ENCODE results near the gene NCF1. TPM values are rescaled to one million over a fixed set of nuclear protein-coding genes. Genes with fewer than 3 reads are reported as not detected.
"Not testable (repeated sequence)": the region's sequence is repeated elsewhere in the genome, so short reads cannot be mapped to it uniquely, and the experiment has no call there.

NCF1 gene
- total and polyA plus RNA-seq, 2 experiments from 2014 or later: 0.11 to 0.39 TPM

- H3K4me3 ChIP-seq; H3K27ac ChIP-seq; H3K27me3 ChIP-seq; H3K36me3 ChIP-seq; DNase-seq (ENCODE audit: low read depth in 1 of 2, low spot score in 1 of 2); H3K9me3 ChIP-seq (ENCODE audit: low read depth); H3K4me1 ChIP-seq (ENCODE audit: low read depth): not testable (repeated sequence)
These were observed 14.8 kb upstream of the NCF1 start for GRCh38 chr7:74758982-74759381.

GRCh38 chr7:74765205-74765918, 8.4 kb upstream of the NCF1 start:
- H3K36me3 ChIP-seq; H3K4me3 ChIP-seq; H3K9me3 ChIP-seq (ENCODE audit: low read depth); H3K27ac ChIP-seq; H3K27me3 ChIP-seq; DNase-seq (ENCODE audit: low read depth in 1 of 2, low spot score in 1 of 2); H3K4me1 ChIP-seq (ENCODE audit: low read depth): not testable (repeated sequence)

- not testable (repeated sequence) for H3K9me3 ChIP-seq (ENCODE audit: low read depth); H3K27ac ChIP-seq; H3K36me3 ChIP-seq; H3K27me3 ChIP-seq; H3K4me1 ChIP-seq (ENCODE audit: low read depth); H3K4me3 ChIP-seq; DNase-seq (ENCODE audit: low read depth in 1 of 2, low spot score in 1 of 2)
These were observed 7.3 kb upstream of the NCF1 start for GRCh38 chr7:74766509-74766908.

- not testable (repeated sequence) for H3K36me3 ChIP-seq; H3K4me3 ChIP-seq; H3K9me3 ChIP-seq (ENCODE audit: low read depth); H3K27ac ChIP-seq; H3K4me1 ChIP-seq (ENCODE audit: low read depth); H3K27me3 ChIP-seq
- peak in 1 of 2 donors; percentile 0 for DNase-seq (ENCODE audit: low read depth in 1 of 2, low spot score in 1 of 2)
These were observed 6.8 kb upstream of the NCF1 start for GRCh38 chr7:74766991-74767390.

- H3K4me1 ChIP-seq (ENCODE audit: low read depth); H3K27ac ChIP-seq; H3K36me3 ChIP-seq; DNase-seq (ENCODE audit: low read depth in 1 of 2, low spot score in 1 of 2); H3K4me3 ChIP-seq; H3K9me3 ChIP-seq (ENCODE audit: low read depth); H3K27me3 ChIP-seq: not testable (repeated sequence)
These were observed 3.7 kb upstream of the NCF1 start for GRCh38 chr7:74770062-74770461.

GRCh38 chr7:74772093-74772492, 1.7 kb upstream of the NCF1 start:
- not testable (repeated sequence) for H3K27me3 ChIP-seq
- peak in 1 of 2 donors; percentile 8 for DNase-seq (ENCODE audit: low read depth in 1 of 2, low spot score in 1 of 2)

GRCh38 chr7:74775111-74775510, 1.3 kb downstream of the NCF1 start:
- H3K9me3 ChIP-seq (ENCODE audit: low read depth); H3K27ac ChIP-seq; H3K4me1 ChIP-seq (ENCODE audit: low read depth); H3K4me3 ChIP-seq; H3K36me3 ChIP-seq; DNase-seq (ENCODE audit: low read depth in 1 of 2, low spot score in 1 of 2); H3K27me3 ChIP-seq: not testable (repeated sequence)

More at GRCh38 chr7:74772093-74772492, 1.7 kb upstream of the NCF1 start:
- not testable (repeated sequence) for H3K36me3 ChIP-seq; H3K4me3 ChIP-seq; H3K4me1 ChIP-seq (ENCODE audit: low read depth); H3K27ac ChIP-seq; H3K9me3 ChIP-seq (ENCODE audit: low read depth)

- DNase-seq (ENCODE audit: low read depth in 1 of 2, low spot score in 1 of 2): not testable (repeated sequence)
These were observed 5.2 kb downstream of the NCF1 start for GRCh38 chr7:74779053-74779452.

GRCh38 chr7:74781746-74782145, 7.9 kb downstream of the NCF1 start:
- not testable (repeated sequence) for H3K9me3 ChIP-seq (ENCODE audit: low read depth); H3K4me1 ChIP-seq (ENCODE audit: low read depth); H3K4me3 ChIP-seq; H3K27me3 ChIP-seq; H3K36me3 ChIP-seq; H3K27ac ChIP-seq; DNase-seq (ENCODE audit: low read depth in 1 of 2, low spot score in 1 of 2)

More at GRCh38 chr7:74779053-74779452, 5.2 kb downstream of the NCF1 start:
- not testable (repeated sequence) for H3K4me1 ChIP-seq (ENCODE audit: low read depth); H3K36me3 ChIP-seq; H3K4me3 ChIP-seq; H3K27me3 ChIP-seq; H3K9me3 ChIP-seq (ENCODE audit: low read depth); H3K27ac ChIP-seq

- H3K9me3 ChIP-seq (ENCODE audit: low read depth); H3K27ac ChIP-seq; H3K4me3 ChIP-seq; H3K4me1 ChIP-seq (ENCODE audit: low read depth); DNase-seq (ENCODE audit: low read depth in 1 of 2, low spot score in 1 of 2); H3K27me3 ChIP-seq; H3K36me3 ChIP-seq: not testable (repeated sequence)
These were observed 9.8 kb downstream of the NCF1 start for GRCh38 chr7:74783595-74783994.

- H3K4me1 ChIP-seq (ENCODE audit: low read depth); H3K4me3 ChIP-seq; H3K9me3 ChIP-seq (ENCODE audit: low read depth); H3K36me3 ChIP-seq; H3K27me3 ChIP-seq; H3K27ac ChIP-seq: not testable (repeated sequence)
- DNase-seq (ENCODE audit: low read depth in 1 of 2, low spot score in 1 of 2): peak; percentile 84 to 88
These were observed 14.7 kb downstream of the NCF1 start for GRCh38 chr7:74788369-74789150.

GRCh38 chr7:74789200-74789736, 15.5 kb downstream of the NCF1 start:
- not testable (repeated sequence) for H3K4me3 ChIP-seq; H3K9me3 ChIP-seq (ENCODE audit: low read depth); H3K4me1 ChIP-seq (ENCODE audit: low read depth); H3K27ac ChIP-seq; H3K36me3 ChIP-seq; DNase-seq (ENCODE audit: low read depth in 1 of 2, low spot score in 1 of 2); H3K27me3 ChIP-seq

- DNase-seq (ENCODE audit: low read depth in 1 of 2, low spot score in 1 of 2); H3K27ac ChIP-seq; H3K4me1 ChIP-seq (ENCODE audit: low read depth); H3K9me3 ChIP-seq (ENCODE audit: low read depth); H3K4me3 ChIP-seq; H3K36me3 ChIP-seq; H3K27me3 ChIP-seq: not testable (repeated sequence)
These were observed 24.2 kb downstream of the NCF1 start for GRCh38 chr7:74797848-74798622.

Measured in cardiac muscle cell (in vitro differentiated cells and primary cell).